IMR-90 (cell line): Measurements from ENCODE around the gene CARM1. TPM values are rescaled to one million over a fixed set of nuclear protein-coding genes. Genes with fewer than 3 reads are reported as not detected.
A peak's percentile ranks its signal among the peaks of the same experiment; 100 is the strongest.

ENCODE experiments used
- ATAC-seq: fragments of 200-7000 bp; cut with Tn5 transposase; 2 replicates; pipeline ENCODE4 v1.9.1; 2020; ENCODE audit warnings: low read depth, mild to moderate bottlenecking, moderate library complexity
- BruUV-seq: library from RNA; stranded (reverse); fragments of 400-500 nt; replicated peaks from 2 replicates; lab custom pipeline; 2021; lab: Mats Ljungman, UMichigan
- CTCF ChIA-PET: fragments of 300-600 bp; formaldehyde crosslinking; extraction: SDS; loops from one replicate; lab custom pipeline; 2021; ENCODE audit warnings: antibody characterized with exemption; lab: Yijun Ruan, JAX
- POLR2A ChIA-PET: fragments of 300-600 bp; sonication (Branson Sonifier 250); formaldehyde crosslinking; loops from one replicate; lab custom pipeline; 2022; ENCODE audit warnings: antibody characterized with exemption; ENCODE audit not compliant: unreplicated experiment; lab: Charles Lee
- DNase-seq: peaks from one replicate; pipeline ENCODE4 v3.0.0; 2013
- H2AFZ ChIP-seq: replicated peaks from 2 replicates; pipeline ENCODE3; 2013; ENCODE audit warnings: low read length, mild to moderate bottlenecking; ENCODE audit not compliant: poor library complexity
- H2AK5ac ChIP-seq: 2 replicates; pipeline ENCODE4 v1.6.1; 2013; ENCODE audit warnings: low read depth, low read length, inconsistent platforms
- H2AK9ac ChIP-seq: replicated peaks from 2 replicates; pipeline ENCODE3; 2013; ENCODE audit warnings: mild to moderate bottlenecking, low read depth, low read length, moderate library complexity; ENCODE audit not compliant: poor library complexity
- H2BK120ac ChIP-seq: 2 replicates; pipeline ENCODE4 v1.6.1; 2013; ENCODE audit warnings: low read depth, low read length, inconsistent platforms
- H2BK15ac ChIP-seq: 3 replicates; pipeline ENCODE4 v1.6.1; 2013; ENCODE audit warnings: low read depth, low read length, inconsistent platforms
- H2BK20ac ChIP-seq: 2 replicates; pipeline ENCODE4 v1.6.1; 2013; ENCODE audit warnings: low read depth, mild to moderate bottlenecking, inconsistent platforms, low read length, moderate library complexity
- H2BK5ac ChIP-seq: 2 replicates; pipeline ENCODE4 v1.6.1; 2013; ENCODE audit warnings: mild to moderate bottlenecking, low read depth, low read length, inconsistent platforms; ENCODE audit not compliant: poor library complexity, severe bottlenecking
- H3K14ac ChIP-seq: replicated peaks from 2 replicates; pipeline ENCODE4 v1.6.1; 2013; ENCODE audit warnings: low read depth, low read length, inconsistent platforms
- H3K18ac ChIP-seq: 2 replicates; pipeline ENCODE4 v1.6.1; 2013; ENCODE audit warnings: low read depth, low read length, control low read depth
- H3K23ac ChIP-seq: 2 replicates; pipeline ENCODE4 v1.6.1; 2013; ENCODE audit warnings: low read depth, low read length, inconsistent platforms
- H3K27ac ChIP-seq: 2 replicates; pipeline ENCODE4 v1.5.1; 2013; ENCODE audit warnings: mild to moderate bottlenecking, control low read depth, low read length; ENCODE audit not compliant: insufficient read depth
- H3K27me3 ChIP-seq: 2 replicates; pipeline ENCODE4 v1.6.1; 2013; ENCODE audit warnings: low read length; ENCODE audit not compliant: control insufficient read depth, insufficient read depth
- H3K36me3 ChIP-seq: 2 replicates; pipeline ENCODE4 v1.6.1; 2013; ENCODE audit warnings: low read length, mixed read lengths; ENCODE audit not compliant: control insufficient read depth, insufficient read depth
- H3K4ac ChIP-seq: 2 replicates; pipeline ENCODE4 v1.6.1; 2013; ENCODE audit warnings: low read depth, low read length, inconsistent platforms
- H3K4me1 ChIP-seq: 2 replicates; pipeline ENCODE4 v1.6.1; 2013; ENCODE audit warnings: low read length, mixed read lengths; ENCODE audit not compliant: control insufficient read depth, insufficient read depth
- H3K4me2 ChIP-seq: 2 replicates; pipeline ENCODE4 v1.6.1; 2013; ENCODE audit warnings: low read depth, mild to moderate bottlenecking, control low read depth, low read length, moderate library complexity
- H3K4me3 ChIP-seq: 2 replicates; pipeline ENCODE4 v1.5.1; 2013; ENCODE audit warnings: low read depth, mild to moderate bottlenecking, control low read depth, low read length, moderate library complexity; ENCODE audit not compliant: insufficient read depth
- H3K56ac ChIP-seq: 2 replicates; pipeline ENCODE4 v1.6.1; 2013; ENCODE audit warnings: low read length, inconsistent platforms; ENCODE audit not compliant: insufficient read depth; ENCODE audit errors: extremely low read depth
- H3K79me1 ChIP-seq, 2 experiments: 2 replicates each; pipeline ENCODE4 v1.6.1; 2013; ENCODE audit warnings: low read length in 2 of 2, inconsistent platforms in 1 of 2, low read depth in 1 of 2
- H3K9ac ChIP-seq: 2 replicates; pipeline ENCODE4 v1.6.1; 2013; ENCODE audit warnings: low read depth, low read length, control low read depth
- H3K9me1 ChIP-seq: 2 replicates; pipeline ENCODE4 v1.6.1; 2013; ENCODE audit warnings: low read length, inconsistent platforms; ENCODE audit not compliant: insufficient read depth
- H3K9me3 ChIP-seq: 2 replicates; pipeline ENCODE4 v1.6.1; 2013; ENCODE audit warnings: low read length; ENCODE audit not compliant: control insufficient read depth, insufficient read depth
- H4K20me1 ChIP-seq: 2 replicates; pipeline ENCODE4 v1.6.1; 2013; ENCODE audit warnings: low read length, inconsistent platforms; ENCODE audit not compliant: insufficient read depth
- H4K5ac ChIP-seq: 2 replicates; pipeline ENCODE4 v1.6.1; 2013; ENCODE audit warnings: mild to moderate bottlenecking, low read depth, low read length, control low read depth
- H4K8ac ChIP-seq, 2 experiments: 2 replicates each; pipeline ENCODE4 v1.6.1; 2013; ENCODE audit warnings: low read depth in 2 of 2, low read length in 2 of 2, control low read depth in 1 of 2, inconsistent platforms in 1 of 2
- H4K91ac ChIP-seq: 2 replicates; pipeline ENCODE4 v1.6.1; 2013; ENCODE audit warnings: low read depth, low read length, inconsistent platforms; ENCODE audit not compliant: insufficient read depth
- CEBPB ChIP-seq: IDR thresholded peaks from 2 replicates; pipeline ENCODE4 v1.6.1; 2012; ENCODE audit warnings: low read depth, low read length, improper control_type of control experiment
- ELK1 ChIP-seq: fragments of 150-350 bp; IDR thresholded peaks from 2 replicates; pipeline ENCODE4 v1.6.1; 2016; ENCODE audit warnings: low read depth, mild to moderate bottlenecking, low read length, moderate library complexity, borderline replicate concordance
- MAZ ChIP-seq: IDR thresholded peaks from 2 replicates; pipeline ENCODE4 v1.6.1; 2012; ENCODE audit warnings: low read depth, mild to moderate bottlenecking, low read length, improper control_type of control experiment, moderate library complexity, borderline replicate concordance
- POLR2A ChIP-seq: IDR thresholded peaks from 2 replicates; pipeline ENCODE4 v1.6.1; 2012; ENCODE audit warnings: mild to moderate bottlenecking, low read depth, low read length
- RAD21 ChIP-seq: IDR thresholded peaks from 2 replicates; pipeline ENCODE4 v1.6.1; 2012; ENCODE audit warnings: low read length, improper control_type of control experiment
- RCOR1 ChIP-seq: IDR thresholded peaks from 2 replicates; pipeline ENCODE4 v1.6.1; 2012; ENCODE audit warnings: mild to moderate bottlenecking, low read length, improper control_type of control experiment; ENCODE audit not compliant: insufficient replicate concordance
- RFX5 ChIP-seq: IDR thresholded peaks from 2 replicates; pipeline ENCODE4 v1.8.0; 2012; ENCODE audit warnings: low read depth, mild to moderate bottlenecking, low read length, moderate library complexity
- WGBS, 2 experiments: methylation state at CpG; one replicate each; pipeline versions ENCODE4 v1.1.5 to v1.1.7; 2013; ENCODE audit warnings: missing lambda C conversion rate in 2 of 2; ENCODE audit not compliant: insufficient read length in 1 of 2; ENCODE audit errors: extremely low coverage in 2 of 2; 5-methylcytosine and 5-hydroxymethylcytosine counted together
- dilution Hi-C: fragments of 300-500 bp; cut with HindIII; formaldehyde crosslinking; loops from one replicate; pipeline ENCODE4 v1.14.3; 2018; ENCODE audit warnings: low sequenced_read_pairs; ENCODE audit not compliant: unreplicated experiment
- in situ Hi-C: fragments of 300-500 bp; cut with MboI; formaldehyde crosslinking; loops from 3 replicates; pipeline ENCODE4 v1.14.3; 2019; ENCODE audit warnings: low sequenced_read_pairs, inconsistent platforms, mixed read lengths
- intact Hi-C: fragments of 100-400 bp; cut with micrococcal nuclease; formaldehyde crosslinking; loops from 2 replicates; pipeline ENCODE4 v1.10.0; 2022
- polyA plus RNA-seq, 3 experiments: library from polyadenylated mRNA; depleted of rRNA; stranded (reverse); fragments of >200 nt; gene quantifications; 2 replicates each; pipeline ENCODE4 v1.2.3, GENCODE V29; 2012; ENCODE audit warnings: low replicate concordance in 1 of 3
- total RNA-seq: library from RNA; depleted of rRNA; stranded (reverse); fragments of >200 nt; gene quantifications from 2 replicates; pipeline ENCODE4 v1.2.3, GENCODE V29; 2012

CARM1 gene
- total and polyA plus RNA-seq, 2 of the 4 experiments (the other 2 are of a cell fraction), result 20.3 to 67.1 TPM

- Histone ChIP-seq H4K8ac (no peak overlapping the region), H2BK20ac (no peak overlapping the region), H3K36me3 (no peaks in the 10 kb centered on the region), H2AK5ac (peak overlapping the region; percentile 50; the same call in 1 of the 2 replicates), H3K18ac (no peak overlapping the region), H2BK5ac (no peak overlapping the region), H2AFZ (peak overlapping the region; percentile 51), H3K9me3 (no peaks in the 10 kb centered on the region), H2AK9ac (peak overlapping the region; percentile 65), H4K91ac (no peak overlapping the region), H3K79me1 (peaks cover 0 to 3% of the 10 kb centered on the region in 2 experiments; a peak in 1 of 4 replicates), H3K56ac (no peak overlapping the region), H3K14ac (no peak overlapping the region), H3K9ac (no peak overlapping the region), H3K4me2 (no peak overlapping the region), H4K5ac (no peak overlapping the region), H3K4me1 (peaks cover 3% of the 10 kb centered on the region), H3K4me3 (no peak overlapping the region), H3K27ac (no peak overlapping the region), H3K4ac (no peak overlapping the region), H3K9me1 (peaks cover 14% of the 10 kb centered on the region; the same call in 1 of the 2 replicates), H2BK120ac (no peak overlapping the region), H2BK15ac (no peak overlapping the region), H3K27me3 (no peaks in the 10 kb centered on the region), H4K20me1 (no peaks in the 10 kb centered on the region), H3K23ac (no peak overlapping the region)
- no TSS peak for BruUV-seq
- dilution Hi-C loops (no loop called here), in situ Hi-C loops (no loop called here), intact Hi-C loops (no loop called here)
- WGBS, 2 experiments, result 100% methylated on average over 1 of the region's 6 CpGs; no CpG with 5 or more reads in 1 of the 2 experiments
- ChIA-PET CTCF (interaction anchor here (1.2 to 2.4 kb wide), 2 partner anchors 8 to 145 kb away, joined by 6 to 23 read pairs; partner anchors contain the start of gene DNM2), POLR2A (interaction anchor here (0.5 kb wide), 1 partner anchor 69 kb away, joined by 4 read pairs; no protein-coding TSS in a partner anchor)
- DNase-seq (no peak), ATAC-seq (no peak)
- no peak for TF ChIP-seq RAD21
- no peak for TF ChIP-seq MAZ
- TF ChIP-seq CEBPB, result no peak
- TF ChIP-seq ELK1, result no peak
- no peak for TF ChIP-seq RFX5
- no peak for TF ChIP-seq POLR2A
- no peak for TF ChIP-seq RCOR1
These were observed 8.7 kb upstream of the CARM1 start for GRCh38 chr19:10862561-10863106.
